HG03558 (cell line): ENCODE measurements around the gene EPS15.

Experiments
- ATAC-seq: cut with Tn5 transposase; IDR thresholded peaks from one replicate; pipeline ENCODE4 v1.9.1; 2021; ENCODE audit warnings: moderate number of reproducible peaks; ENCODE audit not compliant: unreplicated experiment; ENCODE audit errors: extremely low read depth

The EPS15 gene

DNA sequence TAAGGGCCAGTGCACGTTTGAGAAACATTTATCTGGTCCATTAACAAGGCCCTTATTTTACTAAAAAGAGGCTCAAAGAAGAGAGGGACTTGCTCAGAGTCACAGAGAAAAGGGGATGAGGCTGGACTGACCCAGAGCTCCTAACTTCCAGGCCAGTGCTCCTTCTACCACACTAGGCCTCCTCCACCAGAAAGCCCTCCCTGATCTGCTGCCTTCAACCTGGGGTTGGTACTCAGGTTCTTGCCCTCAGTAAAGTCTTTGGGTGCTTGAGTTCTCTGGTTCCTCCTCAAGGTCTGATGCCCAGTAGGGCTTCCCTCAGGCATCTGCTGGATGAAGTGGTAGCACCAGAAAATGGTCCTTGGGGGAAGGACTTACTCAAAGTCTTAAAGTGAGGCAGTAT, 214.7 kb downstream of the EPS15 start:
- ATAC-seq, result no peak
